ENCODE results near the gene DEFB121.
"Not testable (repeated sequence)": the region's sequence is repeated elsewhere in the genome, so short reads cannot be mapped to it uniquely, and the experiment has no call there.

DNA sequence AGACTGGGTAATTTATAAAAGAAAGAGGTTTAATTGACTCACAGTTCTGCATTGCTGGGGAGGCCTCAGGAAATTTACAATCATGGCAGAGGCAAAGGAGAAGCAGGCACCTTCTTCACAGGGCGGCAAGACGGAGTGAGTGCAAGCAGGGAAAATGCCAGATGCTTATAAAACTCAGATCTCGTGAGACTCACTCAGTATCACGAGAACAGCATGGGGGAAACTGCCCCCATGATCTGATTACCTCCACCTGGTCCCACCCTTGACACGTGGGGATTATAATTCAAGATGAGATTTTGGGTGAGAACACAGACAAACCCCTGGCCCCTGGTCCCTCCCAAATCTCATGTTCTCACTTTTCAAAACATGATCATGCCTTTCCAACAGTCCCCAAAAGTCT lies 41.7 kb downstream of the DEFB121 start:
- TF ChIP-seq POLR2A (IDR thresholded peaks at IDR 0.05) = not testable (repeated sequence)
- TF ChIP-seq, protein P1, sequence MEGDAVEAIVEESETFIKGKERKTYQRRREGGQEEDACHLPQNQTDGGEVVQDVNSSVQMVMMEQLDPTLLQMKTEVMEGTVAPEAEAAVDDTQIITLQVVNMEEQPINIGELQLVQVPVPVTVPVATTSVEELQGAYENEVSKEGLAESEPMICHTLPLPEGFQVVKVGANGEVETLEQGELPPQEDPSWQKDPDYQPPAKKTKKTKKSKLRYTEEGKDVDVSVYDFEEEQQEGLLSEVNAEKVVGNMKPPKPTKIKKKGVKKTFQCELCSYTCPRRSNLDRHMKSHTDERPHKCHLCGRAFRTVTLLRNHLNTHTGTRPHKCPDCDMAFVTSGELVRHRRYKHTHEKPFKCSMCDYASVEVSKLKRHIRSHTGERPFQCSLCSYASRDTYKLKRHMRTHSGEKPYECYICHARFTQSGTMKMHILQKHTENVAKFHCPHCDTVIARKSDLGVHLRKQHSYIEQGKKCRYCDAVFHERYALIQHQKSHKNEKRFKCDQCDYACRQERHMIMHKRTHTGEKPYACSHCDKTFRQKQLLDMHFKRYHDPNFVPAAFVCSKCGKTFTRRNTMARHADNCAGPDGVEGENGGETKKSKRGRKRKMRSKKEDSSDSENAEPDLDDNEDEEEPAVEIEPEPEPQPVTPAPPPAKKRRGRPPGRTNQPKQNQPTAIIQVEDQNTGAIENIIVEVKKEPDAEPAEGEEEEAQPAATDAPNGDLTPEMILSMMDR (IDR thresholded peaks at IDR 0.05) = not testable (repeated sequence)

Data from thyroid gland (tissue), 4 donors.